H1 (cell line): ENCODE measurements around the gene ORMDL3. TPM values are rescaled to one million over a fixed set of nuclear protein-coding genes. Genes with fewer than 3 reads are reported as not detected.

Experiments
- polyA plus RNA-seq, 7 experiments: library from polyadenylated mRNA; depleted of rRNA in 3 of 7; stranded (reverse) in 5 of 7; unstranded in 2 of 7; fragments of >200 nt in 5 of 7; fragments of 200-250 nt in 2 of 7; gene quantifications; 1 replicate in 5 of 7; 2 replicates in 1 of 7; 4 replicates in 1 of 7; pipeline versions ENCODE4 v1.2.1 to v1.2.3, GENCODE V29; 2011 to 2013; ENCODE audit warnings: missing spikeins in 2 of 7, mixed read lengths in 2 of 7
- total RNA-seq: library from RNA; stranded (reverse); fragmentation: NEBNext Ultra II Directional; extraction: Animal tissue kit (Norgen Biotek cat#: 25700); gene quantifications from 2 replicates; pipeline ENCODE4 v1.2.1, GENCODE V29; 2021

Gene ORMDL3
- total and polyA plus RNA-seq, 2 of the 8 experiments (the other 6 are each of a cell fraction or from before 2014, with no cell fraction given), result 50.4 to 108 TPM

Other genes with a start within 250 kb of the ORMDL3 start
- gene PGAP3, start 239.5 kb downstream of the ORMDL3 start, total RNA-seq, result 18.5 and 21.0 TPM in 2 replicates
- gene PGAP3, start 239.5 kb downstream of the ORMDL3 start, polyA plus RNA-seq (2011; rRNA removed), result 30.7 and 32.2 TPM in 2 replicates
- gene ERBB2, start 227.5 kb downstream of the ORMDL3 start, total RNA-seq, result 394 and 403 TPM in 2 replicates
- 183 and 278 TPM in 2 replicates for gene ERBB2, start 227.5 kb downstream of the ORMDL3 start, polyA plus RNA-seq (2011; rRNA removed)
- 29.6 and 30.0 TPM in 2 replicates for gene MIEN1, start 197.1 kb downstream of the ORMDL3 start, total RNA-seq
- gene MIEN1, start 197.1 kb downstream of the ORMDL3 start, polyA plus RNA-seq (2011; rRNA removed), result 54.9 and 57.9 TPM in 2 replicates
- 30.9 and 32.2 TPM in 2 replicates for gene GRB7, start 189.7 kb downstream of the ORMDL3 start, total RNA-seq
- 41.5 and 61.7 TPM in 2 replicates for gene GRB7, start 189.7 kb downstream of the ORMDL3 start, polyA plus RNA-seq (2011; rRNA removed)
- 0.52 and 0.56 TPM in 2 replicates for gene IKZF3, start 63.3 kb downstream of the ORMDL3 start, total RNA-seq
- gene IKZF3, start 63.3 kb downstream of the ORMDL3 start, polyA plus RNA-seq (2011; rRNA removed), result 0.23 and 0.31 TPM in 2 replicates
- not detected in 2 replicates for gene ZPBP2, start 59.4 kb downstream of the ORMDL3 start, total RNA-seq
- gene ZPBP2, start 59.4 kb downstream of the ORMDL3 start, polyA plus RNA-seq (2011; rRNA removed), result not detected in 2 replicates
- gene GSDMB, start 9.0 kb downstream of the ORMDL3 start, total RNA-seq, result 10.3 and 11.8 TPM in 2 replicates
- gene GSDMB, start 9.0 kb downstream of the ORMDL3 start, polyA plus RNA-seq (2011; rRNA removed), result 9.7 and 9.8 TPM in 2 replicates
- gene LRRC3C, start 131 bp upstream of the ORMDL3 start, total RNA-seq, result not detected in 2 replicates
- gene LRRC3C, start 131 bp upstream of the ORMDL3 start, polyA plus RNA-seq (2011; rRNA removed), result not detected in 2 replicates
- not detected in 2 replicates for gene GSDMA, start 35.4 kb upstream of the ORMDL3 start, total RNA-seq
- 0.03 and 0.05 TPM in 2 replicates for gene GSDMA, start 35.4 kb upstream of the ORMDL3 start, polyA plus RNA-seq (2011; rRNA removed)
- gene PSMD3, start 53.2 kb upstream of the ORMDL3 start, total RNA-seq, result 198 TPM in 2 replicates
- 151 and 182 TPM in 2 replicates for gene PSMD3, start 53.2 kb upstream of the ORMDL3 start, polyA plus RNA-seq (2011; rRNA removed)
- not detected in 2 replicates for gene CSF3, start 87.8 kb upstream of the ORMDL3 start, total RNA-seq
- 0.03 TPM in 1 of 2 replicates, not detected in the other for gene CSF3, start 87.8 kb upstream of the ORMDL3 start, polyA plus RNA-seq (2011; rRNA removed)
- gene MED24, start 126.8 kb upstream of the ORMDL3 start, total RNA-seq, result 81.7 and 90.6 TPM in 2 replicates
- 92.7 and 120 TPM in 2 replicates for gene MED24, start 126.8 kb upstream of the ORMDL3 start, polyA plus RNA-seq (2011; rRNA removed)
- gene THRA, start 135.4 kb upstream of the ORMDL3 start, total RNA-seq, result 10.2 and 11.8 TPM in 2 replicates
- gene THRA, start 135.4 kb upstream of the ORMDL3 start, polyA plus RNA-seq (2011; rRNA removed), result 6.4 and 8.2 TPM in 2 replicates
- gene NR1D1, start 173.0 kb upstream of the ORMDL3 start, total RNA-seq, result 4.3 and 4.6 TPM in 2 replicates
- 1.5 and 3.4 TPM in 2 replicates for gene NR1D1, start 173.0 kb upstream of the ORMDL3 start, polyA plus RNA-seq (2011; rRNA removed)
- gene MSL1, start 194.4 kb upstream of the ORMDL3 start, total RNA-seq, result 66.5 and 69.2 TPM in 2 replicates
- 18.2 and 24.1 TPM in 2 replicates for gene MSL1, start 194.4 kb upstream of the ORMDL3 start, polyA plus RNA-seq (2011; rRNA removed)
- 114 and 116 TPM in 2 replicates for gene CASC3, start 212.9 kb upstream of the ORMDL3 start, total RNA-seq
- gene CASC3, start 212.9 kb upstream of the ORMDL3 start, polyA plus RNA-seq (2011; rRNA removed), result 80.2 and 85.7 TPM in 2 replicates
- gene RAPGEFL1, start 249.9 kb upstream of the ORMDL3 start, total RNA-seq, result 18.1 and 20.2 TPM in 2 replicates
- 20.0 and 25.0 TPM in 2 replicates for gene RAPGEFL1, start 249.9 kb upstream of the ORMDL3 start, polyA plus RNA-seq (2011; rRNA removed)